ENCODE data around the gene SRSF4.

GRCh38 chr1:29167904-29168303, 13.8 kb downstream of the SRSF4 start:
- TF ChIP-seq CTCF (conservative IDR thresholded peaks at IDR 0.05 in 1 of 2, IDR thresholded peaks at IDR 0.05 in 1 of 2; ENCODE audit: extremely low read depth in 1 of 2, insufficient read depth in 1 of 2, low read depth in 1 of 2, low read length in 2 of 2) (no peak), EZH2 (IDR thresholded peaks at IDR 0.05; ENCODE audit: borderline replicate concordance, low read length) (no peak)

All from mammary epithelial cell (primary cell).